ENCODE data around the gene CLHC1. TPM values are rescaled to one million over a fixed set of nuclear protein-coding genes. Genes with fewer than 3 reads are reported as not detected.

CLHC1 gene
- total RNA-seq, 1 experiment from 2014 or later, result 10.4 TPM

DNA sequence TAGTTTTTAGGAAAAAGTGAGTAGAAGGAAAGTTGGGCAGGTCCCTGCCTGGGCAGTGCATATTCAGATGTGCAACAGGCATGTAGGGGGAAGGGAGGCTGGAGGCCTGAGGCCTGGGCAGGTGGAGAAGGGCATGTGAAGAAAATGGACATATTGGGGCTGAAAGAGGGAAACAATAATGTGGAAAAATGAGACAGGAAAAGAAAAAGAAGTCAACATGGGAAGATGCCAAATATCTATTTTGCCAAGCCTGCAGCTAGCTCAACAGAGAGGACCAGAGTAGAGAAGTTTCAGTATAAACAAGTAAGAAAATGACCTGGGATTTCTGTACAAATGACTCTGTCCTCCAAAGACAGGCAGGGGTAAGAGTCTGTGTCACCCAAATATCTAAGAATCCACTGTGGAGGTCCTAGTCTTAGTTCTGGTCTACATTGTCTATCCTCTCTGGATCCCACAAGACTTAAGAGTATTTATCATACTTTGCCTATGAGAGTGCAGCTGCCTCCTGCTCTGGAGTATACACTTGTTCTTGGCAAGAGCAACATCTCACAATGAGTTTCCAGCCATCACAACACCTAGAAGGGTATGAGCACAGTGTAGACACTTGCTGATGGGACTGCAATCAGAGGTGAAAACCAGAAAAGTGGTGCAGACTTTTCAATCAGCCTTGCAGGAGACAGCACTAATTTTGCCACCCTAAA lies 80.2 kb downstream of the CLHC1 start:
- H3K9me3 Mint-ChIP-seq (ENCODE audit: low read depth, unreplicated experiment), result no peaks in the 10 kb centered on the region
- no TSS peak for BruUV-seq (replicated peaks)
- CTCF ChIA-PET, result interaction anchor here (0.6 kb wide), 2 partner anchors 139 to 1349 kb away, joined by 3 read pairs; no protein-coding TSS in a partner anchor
- H3K4me3 Mint-ChIP-seq (ENCODE audit: low read depth, unreplicated experiment), result no peak overlapping the region
- H3K27ac Mint-ChIP-seq (ENCODE audit: unreplicated experiment), result no peak overlapping the region
- H3K4me1 Mint-ChIP-seq (ENCODE audit: low read depth, unreplicated experiment), result peaks cover 22% of the 10 kb centered on the region
- H3K36me3 Mint-ChIP-seq (ENCODE audit: insufficient read depth, unreplicated experiment), result no peaks in the 10 kb centered on the region
- intact Hi-C loops (cut with micrococcal nuclease; ENCODE audit: unreplicated experiment), result no loop called here
- H3K27me3 Mint-ChIP-seq (ENCODE audit: unreplicated experiment), result no peaks in the 10 kb centered on the region
- TF ChIP-seq, protein P1, sequence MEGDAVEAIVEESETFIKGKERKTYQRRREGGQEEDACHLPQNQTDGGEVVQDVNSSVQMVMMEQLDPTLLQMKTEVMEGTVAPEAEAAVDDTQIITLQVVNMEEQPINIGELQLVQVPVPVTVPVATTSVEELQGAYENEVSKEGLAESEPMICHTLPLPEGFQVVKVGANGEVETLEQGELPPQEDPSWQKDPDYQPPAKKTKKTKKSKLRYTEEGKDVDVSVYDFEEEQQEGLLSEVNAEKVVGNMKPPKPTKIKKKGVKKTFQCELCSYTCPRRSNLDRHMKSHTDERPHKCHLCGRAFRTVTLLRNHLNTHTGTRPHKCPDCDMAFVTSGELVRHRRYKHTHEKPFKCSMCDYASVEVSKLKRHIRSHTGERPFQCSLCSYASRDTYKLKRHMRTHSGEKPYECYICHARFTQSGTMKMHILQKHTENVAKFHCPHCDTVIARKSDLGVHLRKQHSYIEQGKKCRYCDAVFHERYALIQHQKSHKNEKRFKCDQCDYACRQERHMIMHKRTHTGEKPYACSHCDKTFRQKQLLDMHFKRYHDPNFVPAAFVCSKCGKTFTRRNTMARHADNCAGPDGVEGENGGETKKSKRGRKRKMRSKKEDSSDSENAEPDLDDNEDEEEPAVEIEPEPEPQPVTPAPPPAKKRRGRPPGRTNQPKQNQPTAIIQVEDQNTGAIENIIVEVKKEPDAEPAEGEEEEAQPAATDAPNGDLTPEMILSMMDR (IDR thresholded peaks at IDR 0.05; ENCODE audit: unreplicated experiment), result no peak
- no peak for DNase-seq

DNA sequence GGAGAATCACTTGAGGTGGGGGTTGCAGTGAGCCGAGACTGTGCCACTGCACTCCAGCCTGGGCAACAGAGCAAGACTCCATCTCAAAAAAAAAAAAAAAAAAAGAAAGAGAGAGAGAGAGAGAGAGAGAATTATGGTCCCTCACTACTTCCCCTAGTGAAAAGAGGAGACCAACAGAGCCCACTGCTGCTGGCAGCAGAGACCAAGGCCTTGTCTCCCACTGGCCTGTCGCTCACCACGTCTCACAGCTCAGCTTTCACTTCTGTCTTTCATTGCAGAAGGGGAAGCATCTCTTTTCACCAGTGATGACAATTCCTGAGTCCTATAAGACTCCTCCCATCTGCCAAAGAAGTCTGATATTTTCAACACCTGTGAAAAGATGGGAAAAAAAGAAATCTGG lies 81.3 kb downstream of the CLHC1 start:
- no peak overlapping the region for H3K27ac Mint-ChIP-seq (ENCODE audit: unreplicated experiment)
- intact Hi-C loops (cut with micrococcal nuclease; ENCODE audit: unreplicated experiment), result no loop called here
- BruUV-seq (replicated peaks), result no TSS peak
- CTCF ChIA-PET, result interaction anchor here (0.6 kb wide), 1 partner anchor 138 kb away, joined by 3 read pairs; no protein-coding TSS in a partner anchor
- no peaks in the 10 kb centered on the region for H3K27me3 Mint-ChIP-seq (ENCODE audit: unreplicated experiment)
- DNase-seq, result no peak
- H3K9me3 Mint-ChIP-seq (ENCODE audit: low read depth, unreplicated experiment), result no peaks in the 10 kb centered on the region
- no peaks in the 10 kb centered on the region for H3K36me3 Mint-ChIP-seq (ENCODE audit: insufficient read depth, unreplicated experiment)
- peaks cover 12% of the 10 kb centered on the region for H3K4me1 Mint-ChIP-seq (ENCODE audit: low read depth, unreplicated experiment)
- H3K4me3 Mint-ChIP-seq (ENCODE audit: low read depth, unreplicated experiment), result no peak overlapping the region
- TF ChIP-seq, protein P1 (IDR thresholded peaks at IDR 0.05; ENCODE audit: unreplicated experiment), result no peak

DNA sequence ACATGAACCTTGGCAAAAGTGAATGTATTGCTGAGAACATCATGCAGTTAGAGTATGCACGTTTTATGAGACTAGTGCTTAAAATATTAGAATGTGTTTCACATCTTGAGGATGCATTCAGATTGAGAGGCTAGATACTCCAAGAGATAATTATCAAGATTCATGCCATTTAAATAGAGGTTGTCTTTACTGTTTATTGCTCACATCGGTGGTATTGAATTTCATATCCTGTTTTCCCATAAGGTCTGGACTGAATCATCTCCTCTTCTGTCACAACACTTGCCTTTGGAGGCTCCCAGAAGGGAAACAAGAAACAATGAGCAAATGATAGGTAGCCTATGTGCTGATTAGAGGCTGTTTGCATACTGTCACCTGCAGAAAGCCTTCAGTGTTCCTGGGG lies 83.8 kb downstream of the CLHC1 start:
- Mint-ChIP-seq H3K36me3 (ENCODE audit: insufficient read depth, unreplicated experiment) (no peaks in the 10 kb centered on the region), H3K27ac (ENCODE audit: unreplicated experiment) (no peak overlapping the region), H3K4me1 (ENCODE audit: low read depth, unreplicated experiment) (no peaks in the 10 kb centered on the region), H3K9me3 (ENCODE audit: low read depth, unreplicated experiment) (no peaks in the 10 kb centered on the region), H3K4me3 (ENCODE audit: low read depth, unreplicated experiment) (no peak overlapping the region), H3K27me3 (ENCODE audit: unreplicated experiment) (no peaks in the 10 kb centered on the region)
- CTCF ChIA-PET, result no interaction called here
- DNase-seq, result no peak
- intact Hi-C loops (cut with micrococcal nuclease; ENCODE audit: unreplicated experiment), result no loop called here
- no TSS peak for BruUV-seq (replicated peaks)
- TF ChIP-seq, protein P1 (IDR thresholded peaks at IDR 0.05; ENCODE audit: unreplicated experiment), result no peak

DNA sequence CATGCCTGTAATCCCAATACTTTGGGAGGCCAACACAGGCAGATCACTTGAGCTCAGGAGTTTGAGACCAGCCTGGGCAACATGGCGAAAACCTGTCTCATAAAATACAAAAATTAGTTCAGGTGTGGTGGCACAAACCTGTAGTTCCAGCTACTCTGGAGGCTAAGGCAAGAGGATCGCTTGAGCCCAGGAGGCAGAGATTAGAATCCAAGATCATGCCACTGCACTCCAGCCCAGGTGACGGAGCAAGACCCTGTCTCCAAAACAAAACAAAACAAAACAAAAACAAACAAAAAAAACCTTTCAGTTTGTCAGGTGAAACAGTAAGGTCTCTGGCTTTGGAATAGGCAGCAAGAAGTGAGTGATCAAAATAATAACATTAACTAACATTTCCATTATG lies 84.6 kb downstream of the CLHC1 start:
- Mint-ChIP-seq H3K36me3 (ENCODE audit: insufficient read depth, unreplicated experiment) (no peaks in the 10 kb centered on the region), H3K9me3 (ENCODE audit: low read depth, unreplicated experiment) (no peaks in the 10 kb centered on the region), H3K4me1 (ENCODE audit: low read depth, unreplicated experiment) (peaks cover 2% of the 10 kb centered on the region), H3K27me3 (ENCODE audit: unreplicated experiment) (no peaks in the 10 kb centered on the region), H3K27ac (ENCODE audit: unreplicated experiment) (no peak overlapping the region), H3K4me3 (ENCODE audit: low read depth, unreplicated experiment) (no peak overlapping the region)
- intact Hi-C loops (cut with micrococcal nuclease; ENCODE audit: unreplicated experiment), result no loop called here
- TF ChIP-seq, protein P1 (IDR thresholded peaks at IDR 0.05; ENCODE audit: unreplicated experiment), result no peak
- CTCF ChIA-PET, result no interaction called here
- no TSS peak for BruUV-seq (replicated peaks)
- DNase-seq, result no peak

All from Calu3 (cell line).